ENCODE data around the gene ANKRD53.
A peak's percentile ranks its signal among the peaks of the same experiment; 100 is the strongest.

ANKRD53 gene

GRCh38 chr2:70943205-70943871, 35.1 kb upstream of the ANKRD53 start:
- DNase-seq = no peak

GRCh38 chr2:70944111-70944690, 34.2 kb upstream of the ANKRD53 start:
- DNase-seq = no peak

- DNase-seq = peak; percentile 52
These were observed 31.5 kb upstream of the ANKRD53 start for GRCh38 chr2:70946832-70947442.

- no peak for DNase-seq
These were observed 30.8 kb upstream of the ANKRD53 start for GRCh38 chr2:70947556-70948184.

GRCh38 chr2:70948337-70949003, 30.0 kb upstream of the ANKRD53 start:
- peak; percentile 86 for DNase-seq

- no peak for DNase-seq
These were observed 29.3 kb upstream of the ANKRD53 start for GRCh38 chr2:70949086-70949485.

GRCh38 chr2:70954886-70955285, 23.5 kb upstream of the ANKRD53 start:
- no peak for DNase-seq

GRCh38 chr2:70956141-70956540, 22.3 kb upstream of the ANKRD53 start:
- DNase-seq = no peak

GRCh38 chr2:70957798-70958197, 20.6 kb upstream of the ANKRD53 start:
- no peak for DNase-seq

GRCh38 chr2:70958759-70959158, 19.7 kb upstream of the ANKRD53 start:
- no peak for DNase-seq

GRCh38 chr2:70959271-70959761, 19.1 kb upstream of the ANKRD53 start:
- no peak for DNase-seq

- no peak for DNase-seq
These were observed 18.3 kb upstream of the ANKRD53 start for GRCh38 chr2:70959851-70960832.

- no peak for DNase-seq
These were observed 17.4 kb upstream of the ANKRD53 start for GRCh38 chr2:70960833-70961647.

- DNase-seq = no peak
These were observed 16.8 kb upstream of the ANKRD53 start for GRCh38 chr2:70961648-70961994.

- no peak for DNase-seq
These were observed 16.1 kb upstream of the ANKRD53 start for GRCh38 chr2:70962211-70962884.

- DNase-seq = no peak
These were observed 15.2 kb upstream of the ANKRD53 start for GRCh38 chr2:70962885-70963878.

- no peak for DNase-seq
These were observed 14.3 kb upstream of the ANKRD53 start for GRCh38 chr2:70964133-70964532.

GRCh38 chr2:70964596-70965386, 13.6 kb upstream of the ANKRD53 start:
- DNase-seq = peak; percentile 82

Data from stimulated activated CD4-positive, alpha-beta T cell treated with anti-CD3 and anti-CD28 coated beads, Interleukin-4, amount 100 ng/mL, for 24 hours (primary cell).